ENCODE measurements around the gene ALAD.
"Not testable (repeated sequence)": the region's sequence is repeated elsewhere in the genome, so short reads cannot be mapped to it uniquely, and the experiment has no call there.

ALAD gene

GRCh38 chr9:113372059-113372458 lies 29.0 kb downstream of the ALAD start:
- no peak for DNase-seq

- no peak for DNase-seq
Measured at GRCh38 chr9:113370806-113371325, 30.2 kb downstream of the ALAD start.

- no peak for DNase-seq
Measured at GRCh38 chr9:113369855-113370140, 31.3 kb downstream of the ALAD start.

GRCh38 chr9:113368982-113369854 lies 31.9 kb downstream of the ALAD start:
- DNase-seq: no peak

- DNase-seq: no peak
Measured at GRCh38 chr9:113368348-113368981, 32.6 kb downstream of the ALAD start.

- DNase-seq: not testable (repeated sequence)
Measured at GRCh38 chr9:113365652-113366051, 35.4 kb downstream of the ALAD start.

GRCh38 chr9:113364951-113365350 lies 36.1 kb downstream of the ALAD start:
- no peak for DNase-seq

GRCh38 chr9:113363336-113363735 lies 37.7 kb downstream of the ALAD start:
- no peak for DNase-seq

GRCh38 chr9:113361304-113362018 lies 39.6 kb downstream of the ALAD start:
- DNase-seq: no peak

- DNase-seq: no peak
Measured at GRCh38 chr9:113360242-113360842, 40.7 kb downstream of the ALAD start.

GRCh38 chr9:113359385-113359784 lies 41.7 kb downstream of the ALAD start:
- no peak for DNase-seq

- DNase-seq: no peak
Measured at GRCh38 chr9:113356686-113357292, 44.3 kb downstream of the ALAD start.

- DNase-seq: no peak
Measured at GRCh38 chr9:113355040-113355596, 46.0 kb downstream of the ALAD start.

- DNase-seq: no peak
Measured at GRCh38 chr9:113352411-113352810, 48.7 kb downstream of the ALAD start.

- no peak for DNase-seq
Measured at GRCh38 chr9:113352006-113352405, 49.1 kb downstream of the ALAD start.

GRCh38 chr9:113350937-113351336 lies 50.1 kb downstream of the ALAD start:
- peak; percentile 26 for DNase-seq

GRCh38 chr9:113350107-113350661 lies 50.9 kb downstream of the ALAD start:
- no peak for DNase-seq

GRCh38 chr9:113349445-113350094 lies 51.5 kb downstream of the ALAD start, which contains the start of gene BSPRY:
TSS of gene BSPRY (plus strand) at chr9:113349541. CDS start at chr9:113349580, 39 bp downstream.
- peak; percentile 39 for DNase-seq

- no peak for DNase-seq
Measured at GRCh38 chr9:113349066-113349444, 52.0 kb downstream of the ALAD start.

GRCh38 chr9:113348437-113348836 lies 52.6 kb downstream of the ALAD start:
- no peak for DNase-seq

- DNase-seq: no peak
Measured at GRCh38 chr9:113345671-113346070, 55.4 kb downstream of the ALAD start.

GRCh38 chr9:113345190-113345589 lies 55.9 kb downstream of the ALAD start:
- no peak for DNase-seq

All from CD4-positive, alpha-beta T cell treated with Interleukin-12 subunit alpha and Interleukin-12 subunit beta, for 1 hour (primary cell).